K562 (cell line): Measurements from ENCODE around the gene NACC1. TPM values are rescaled to one million over a fixed set of nuclear protein-coding genes. Genes with fewer than 3 reads are reported as not detected.

Source experiments
- BRF1 ChIP-seq: IDR thresholded peaks from 3 replicates; pipeline ENCODE4 v1.6.1; 2011; ENCODE audit warnings: borderline replicate concordance, mild to moderate bottlenecking; ENCODE audit not compliant: insufficient read length; ENCODE audit errors: extremely low read depth
- ERF ChIP-seq: fragments of 450-650 bp; formaldehyde crosslinking; IDR thresholded peaks from 2 replicates; pipeline ENCODE4 v1.4.0; 2020; ENCODE audit warnings: mild to moderate bottlenecking, mixed read lengths
- FOS ChIP-seq: IDR thresholded peaks from 3 replicates; pipeline ENCODE4 v1.6.1; 2011; ENCODE audit not compliant: insufficient read length; ENCODE audit errors: extremely low read depth
- GATAD2A ChIP-seq: fragments of 450-650 bp; IDR thresholded peaks from 2 replicates; pipeline ENCODE4 v1.6.1; 2017
- HMG20A ChIP-seq: fragments of 450-650 bp; formaldehyde crosslinking; conservative IDR thresholded peaks from 2 replicates; pipeline ENCODE4 v1.4.0; 2020; ENCODE audit warnings: mild to moderate bottlenecking, mixed read lengths
- NFIX ChIP-seq: fragments of 250-450 bp; sonication (Bioruptor Pico); IDR thresholded peaks from 2 replicates; pipeline ENCODE4 v1.4.0; 2020; ENCODE audit warnings: low read depth, mild to moderate bottlenecking, moderate library complexity
- NFRKB ChIP-seq: fragments of 450-650 bp; IDR thresholded peaks from 2 replicates; pipeline ENCODE4 v1.6.1; 2016; ENCODE audit warnings: low read depth
- TAF9B ChIP-seq: fragments of 450-650 bp; IDR thresholded peaks from 2 replicates; pipeline ENCODE4 v1.6.1; 2018; ENCODE audit warnings: mild to moderate bottlenecking; ENCODE audit not compliant: partially characterized antibody
- TCF7L2 ChIP-seq: fragments of 150-350 bp; IDR thresholded peaks from 2 replicates; pipeline ENCODE4 v1.6.1; 2016; ENCODE audit warnings: low read depth, mild to moderate bottlenecking, low read length, moderate library complexity
- TRIM24 ChIP-seq, 2 experiments: fragments of 450-650 bp; IDR thresholded peaks; 2 replicates each; pipeline ENCODE4 v1.6.1; 2016
- ZBED1 ChIP-seq: IDR thresholded peaks from 2 replicates; pipeline ENCODE4 v1.6.1; 2014
- ZKSCAN1 ChIP-seq: fragments of 150-350 bp; IDR thresholded peaks from 2 replicates; pipeline ENCODE4 v1.6.1; 2016; ENCODE audit warnings: low read depth, low read length
- ZNF165 ChIP-seq: fragments of 250-450 bp; sonication (Bioruptor Pico); IDR thresholded peaks from 2 replicates; pipeline ENCODE4 v1.4.0; 2020; ENCODE audit warnings: borderline replicate concordance
- ZNF212 ChIP-seq: fragments of 450-650 bp; formaldehyde crosslinking; IDR thresholded peaks from 2 replicates; pipeline ENCODE4 v1.4.0; 2020; ENCODE audit warnings: mild to moderate bottlenecking
- ZNF583 ChIP-seq: fragments of 250-450 bp; sonication (Bioruptor Pico); IDR thresholded peaks from 2 replicates; pipeline ENCODE4 v1.4.0; 2020
- ZNF766 ChIP-seq: fragments of 200-800 bp; sonication (Bioruptor generic); conservative IDR thresholded peaks from 2 replicates; pipeline ENCODE4 v1.6.1; 2016; ENCODE audit warnings: missing genetic modification characterization, missing compliant biosample characterization
- ZNF780A ChIP-seq: fragments of 250-450 bp; sonication (Bioruptor Pico); IDR thresholded peaks from 2 replicates; pipeline ENCODE4 v1.5.0; 2021; ENCODE audit warnings: mild to moderate bottlenecking
- polyA plus RNA-seq, 8 experiments: library from polyadenylated mRNA; depleted of rRNA in 4 of 8; stranded (reverse) in 5 of 8; unstranded in 3 of 8; fragments of >200 nt; fragmentation: Nextera tagmentation in 2 of 8; fragmentation: Illumina TruSeq in 1 of 8; extraction: Ambion mirVana in 2 of 8; extraction: Trizol in 1 of 8; gene quantifications; 2 replicates each; pipeline versions ENCODE4 v1.2.1 to v1.2.3, GENCODE V29; 2011 to 2014; ENCODE audit warnings: inconsistent platforms in 1 of 8, missing spikeins in 1 of 8
- total RNA-seq, 7 experiments: library from RNA; depleted of rRNA in 6 of 7; stranded (reverse); fragments of >200 nt in 6 of 7; fragmentation: Illumina TruSeq in 2 of 7; extraction: Trizol in 2 of 7; gene quantifications; 2 replicates each; pipeline versions ENCODE4 v1.2.1 to v1.2.3, GENCODE V29; 2011 to 2021; ENCODE audit warnings: low replicate concordance in 1 of 7
- TF ChIP-seq, protein P1 (sequence below): sonication (generic); formaldehyde crosslinking; IDR thresholded peaks from 2 replicates; pipeline ENCODE4 v1.8.0; 2022; ENCODE audit warnings: mild to moderate bottlenecking, missing genetic modification reagents
- TF ChIP-seq, protein P2 (sequence below): IDR thresholded peaks from 3 replicates; pipeline ENCODE4 v1.6.1; 2011; ENCODE audit warnings: borderline replicate concordance, mild to moderate bottlenecking, moderate library complexity; ENCODE audit not compliant: insufficient read length; ENCODE audit errors: extremely low read depth
- TF ChIP-seq, protein P3 (sequence below): fragments of 450-650 bp; IDR thresholded peaks from 2 replicates; pipeline ENCODE4 v1.6.1; 2016; ENCODE audit warnings: mild to moderate bottlenecking
- TF ChIP-seq, protein P4 (sequence below): fragments of 250-450 bp; sonication (Bioruptor Pico); IDR thresholded peaks from 2 replicates; pipeline ENCODE4 v1.6.1; 2021; ENCODE audit warnings: mild to moderate bottlenecking

NACC1 gene
- total and polyA plus RNA-seq, 9 of the 15 experiments (the other 6 are each of a cell fraction or from before 2014, with no cell fraction given): 0.04 to 96.6 (median 25.8) TPM

DNA sequence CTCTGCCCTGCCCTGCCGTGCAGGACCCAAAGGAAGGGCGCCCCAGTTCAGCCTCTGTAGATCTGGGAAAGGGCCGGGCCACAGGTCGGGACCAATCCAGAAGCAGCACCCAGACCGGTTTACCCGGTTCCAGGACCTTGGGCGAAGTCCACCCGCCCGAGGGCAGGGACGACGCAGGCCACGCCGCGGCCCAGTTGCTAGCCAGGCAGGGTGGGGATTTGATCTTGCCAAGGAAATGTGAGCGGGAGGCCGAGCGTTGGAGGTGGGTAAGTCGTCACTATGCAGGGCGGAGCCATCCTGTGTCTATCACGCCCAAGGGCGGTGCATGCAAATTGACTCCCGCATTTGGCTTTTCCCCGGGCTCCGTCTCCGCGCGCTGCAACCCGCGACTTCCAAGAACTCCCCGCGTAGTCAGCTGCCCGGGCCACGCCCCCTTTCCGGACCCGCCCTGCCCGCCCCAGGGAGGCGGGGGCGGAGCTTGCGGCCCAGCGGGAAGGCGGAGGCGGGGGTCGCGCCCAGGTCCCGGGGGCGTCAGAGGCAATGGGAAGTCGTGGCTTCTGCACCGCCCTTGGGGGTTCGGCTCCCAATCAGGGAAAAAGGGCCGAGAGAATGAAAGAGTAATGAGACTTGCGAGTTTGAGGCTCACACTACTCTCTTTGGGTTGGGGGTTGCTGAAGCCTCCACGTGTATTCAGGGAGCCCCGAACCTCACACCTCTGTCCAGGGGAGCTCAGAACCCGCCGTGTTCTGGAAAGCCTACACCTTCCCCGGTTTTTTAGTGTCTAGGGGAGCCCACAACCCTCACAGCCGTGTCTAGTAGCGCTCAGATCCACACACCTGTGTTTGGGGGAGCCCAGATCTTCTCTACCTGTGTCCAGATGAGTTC lies 44.9 kb downstream of the NACC1 start (continued):
- TF ChIP-seq ZNF780A (CRISPR knock-in tag) (no peak), TRIM24 (IDR thresholded peaks at IDR 0.05) (no peak), FOS (no peak), ZNF583 (peak; percentile 60; the same call in 1 of the 2 replicates), NFIX (CRISPR knock-in tag) (no peak), ZKSCAN1 (0 out of 2 replicates have a peak, but pooled peaks have one; percentile 28), ZNF212 (no peak), ZNF165 (CRISPR knock-in tag) (no peak), NFRKB (no peak), TCF7L2 (no peak), ZBED1 (no peak; the same call in 1 of the 2 replicates), HMG20A (CRISPR knock-in tag) (no peak), TAF9B (peak; percentile 24), GATAD2A (peak; percentile 19; the same call in 1 of the 2 replicates), ERF (CRISPR knock-in tag) (peak; percentile 75; the same call in 1 of the 2 replicates), ZNF766 (peak; percentile 48; the same call in 1 of the 2 replicates), BRF1 (no peak)
- TF ChIP-seq, protein P1, sequence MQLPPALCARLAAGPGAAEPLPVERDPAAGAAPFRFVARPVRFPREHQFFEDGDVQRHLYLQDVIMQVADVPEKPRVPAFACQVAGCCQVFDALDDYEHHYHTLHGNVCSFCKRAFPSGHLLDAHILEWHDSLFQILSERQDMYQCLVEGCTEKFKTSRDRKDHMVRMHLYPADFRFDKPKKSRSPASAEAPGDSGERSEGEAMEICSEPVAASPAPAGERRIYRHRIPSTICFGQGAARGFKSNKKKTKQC (CRISPR knock-in tag): no peak
- TF ChIP-seq, protein P2, sequence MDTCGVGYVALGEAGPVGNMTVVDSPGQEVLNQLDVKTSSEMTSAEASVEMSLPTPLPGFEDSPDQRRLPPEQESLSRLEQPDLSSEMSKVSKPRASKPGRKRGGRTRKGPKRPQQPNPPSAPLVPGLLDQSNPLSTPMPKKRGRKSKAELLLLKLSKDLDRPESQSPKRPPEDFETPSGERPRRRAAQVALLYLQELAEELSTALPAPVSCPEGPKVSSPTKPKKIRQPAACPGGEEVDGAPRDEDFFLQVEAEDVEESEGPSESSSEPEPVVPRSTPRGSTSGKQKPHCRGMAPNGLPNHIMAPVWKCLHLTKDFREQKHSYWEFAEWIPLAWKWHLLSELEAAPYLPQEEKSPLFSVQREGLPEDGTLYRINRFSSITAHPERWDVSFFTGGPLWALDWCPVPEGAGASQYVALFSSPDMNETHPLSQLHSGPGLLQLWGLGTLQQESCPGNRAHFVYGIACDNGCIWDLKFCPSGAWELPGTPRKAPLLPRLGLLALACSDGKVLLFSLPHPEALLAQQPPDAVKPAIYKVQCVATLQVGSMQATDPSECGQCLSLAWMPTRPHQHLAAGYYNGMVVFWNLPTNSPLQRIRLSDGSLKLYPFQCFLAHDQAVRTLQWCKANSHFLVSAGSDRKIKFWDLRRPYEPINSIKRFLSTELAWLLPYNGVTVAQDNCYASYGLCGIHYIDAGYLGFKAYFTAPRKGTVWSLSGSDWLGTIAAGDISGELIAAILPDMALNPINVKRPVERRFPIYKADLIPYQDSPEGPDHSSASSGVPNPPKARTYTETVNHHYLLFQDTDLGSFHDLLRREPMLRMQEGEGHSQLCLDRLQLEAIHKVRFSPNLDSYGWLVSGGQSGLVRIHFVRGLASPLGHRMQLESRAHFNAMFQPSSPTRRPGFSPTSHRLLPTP: peak; percentile 52
- TF ChIP-seq, protein P3, sequence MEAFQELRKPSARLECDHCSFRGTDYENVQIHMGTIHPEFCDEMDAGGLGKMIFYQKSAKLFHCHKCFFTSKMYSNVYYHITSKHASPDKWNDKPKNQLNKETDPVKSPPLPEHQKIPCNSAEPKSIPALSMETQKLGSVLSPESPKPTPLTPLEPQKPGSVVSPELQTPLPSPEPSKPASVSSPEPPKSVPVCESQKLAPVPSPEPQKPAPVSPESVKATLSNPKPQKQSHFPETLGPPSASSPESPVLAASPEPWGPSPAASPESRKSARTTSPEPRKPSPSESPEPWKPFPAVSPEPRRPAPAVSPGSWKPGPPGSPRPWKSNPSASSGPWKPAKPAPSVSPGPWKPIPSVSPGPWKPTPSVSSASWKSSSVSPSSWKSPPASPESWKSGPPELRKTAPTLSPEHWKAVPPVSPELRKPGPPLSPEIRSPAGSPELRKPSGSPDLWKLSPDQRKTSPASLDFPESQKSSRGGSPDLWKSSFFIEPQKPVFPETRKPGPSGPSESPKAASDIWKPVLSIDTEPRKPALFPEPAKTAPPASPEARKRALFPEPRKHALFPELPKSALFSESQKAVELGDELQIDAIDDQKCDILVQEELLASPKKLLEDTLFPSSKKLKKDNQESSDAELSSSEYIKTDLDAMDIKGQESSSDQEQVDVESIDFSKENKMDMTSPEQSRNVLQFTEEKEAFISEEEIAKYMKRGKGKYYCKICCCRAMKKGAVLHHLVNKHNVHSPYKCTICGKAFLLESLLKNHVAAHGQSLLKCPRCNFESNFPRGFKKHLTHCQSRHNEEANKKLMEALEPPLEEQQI: no peak
- TF ChIP-seq, protein P4, sequence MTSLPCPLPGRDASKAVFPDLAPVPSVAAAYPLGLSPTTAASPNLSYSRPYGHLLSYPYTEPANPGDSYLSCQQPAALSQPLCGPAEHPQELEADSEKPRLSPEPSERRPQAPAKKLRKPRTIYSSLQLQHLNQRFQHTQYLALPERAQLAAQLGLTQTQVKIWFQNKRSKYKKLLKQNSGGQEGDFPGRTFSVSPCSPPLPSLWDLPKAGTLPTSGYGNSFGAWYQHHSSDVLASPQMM (CRISPR knock-in tag): no peak
